ENCODE measurements around the gene MTOR.
"Not testable (repeated sequence)": the region's sequence is repeated elsewhere in the genome, so short reads cannot be mapped to it uniquely, and the experiment has no call there.

GRCh38 chr1:11162752-11163151, 99.6 kb downstream of the MTOR start:
- not testable (repeated sequence) for TF ChIP-seq CTCF, POLR2A (IDR thresholded peaks at IDR 0.05)

All from right lobe of liver (tissue), 4 donors.